CD4-positive, alpha-beta T cell treated with Interleukin-4 for 4 hours (primary cell): ENCODE results near the gene COPG1.
A peak's percentile ranks its signal among the peaks of the same experiment; 100 is the strongest.
"Not testable (repeated sequence)": the region's sequence is repeated elsewhere in the genome, so short reads cannot be mapped to it uniquely, and the experiment has no call there.

Source experiments
- DNase-seq: peaks from one replicate; pipeline ENCODE4 v3.0.0-alpha.2; 2020

Gene COPG1

GRCh38 chr3:129249284-129250065, at the start of gene COPG1:
TSS of gene COPG1 (plus strand) at chr3:129249606. CDS start at chr3:129249710, 104 bp downstream.
- DNase-seq: peak; percentile 88

GRCh38 chr3:129204473-129204872, 44.9 kb upstream of the COPG1 start:
- DNase-seq: no peak

- DNase-seq: no peak
These were observed 44.1 kb upstream of the COPG1 start for GRCh38 chr3:129205109-129205832.

- no peak for DNase-seq
These were observed 41.9 kb upstream of the COPG1 start for GRCh38 chr3:129207479-129207878.

GRCh38 chr3:129211345-129211744, 38.1 kb upstream of the COPG1 start:
- DNase-seq: no peak

- DNase-seq: no peak
These were observed 37.6 kb upstream of the COPG1 start for GRCh38 chr3:129211772-129212171.

- DNase-seq: no peak
These were observed 36.2 kb upstream of the COPG1 start for GRCh38 chr3:129213238-129213637.

- no peak for DNase-seq
These were observed 30.7 kb upstream of the COPG1 start for GRCh38 chr3:129218742-129219141.

GRCh38 chr3:129224387-129224786, 25.0 kb upstream of the COPG1 start:
- DNase-seq: not testable (repeated sequence)

GRCh38 chr3:129224984-129225393, 24.4 kb upstream of the COPG1 start:
- no peak for DNase-seq

- DNase-seq: peak; percentile 27
These were observed 23.0 kb upstream of the COPG1 start for GRCh38 chr3:129226374-129226773.

GRCh38 chr3:129228891-129229585, 20.4 kb upstream of the COPG1 start:
- no peak for DNase-seq

GRCh38 chr3:129230311-129231019, 18.9 kb upstream of the COPG1 start:
- peak; percentile 53 for DNase-seq

- DNase-seq: no peak
These were observed 17.9 kb upstream of the COPG1 start for GRCh38 chr3:129231331-129232119.

GRCh38 chr3:129233538-129233937, 15.9 kb upstream of the COPG1 start:
- peak; percentile 40 for DNase-seq

- no peak for DNase-seq
These were observed 15.0 kb upstream of the COPG1 start for GRCh38 chr3:129234441-129234840.

- no peak for DNase-seq
These were observed 14.0 kb upstream of the COPG1 start for GRCh38 chr3:129235344-129235917.

GRCh38 chr3:129238945-129239705, 10.3 kb upstream of the COPG1 start:
- DNase-seq: peak; percentile 48

GRCh38 chr3:129239991-129240390, 9.4 kb upstream of the COPG1 start:
- DNase-seq: no peak

- DNase-seq: no peak
These were observed 9.0 kb upstream of the COPG1 start for GRCh38 chr3:129240436-129240835.

GRCh38 chr3:129245141-129245540, 4.3 kb upstream of the COPG1 start:
- DNase-seq: no peak
